Tibial artery (tissue), 4 donors: ENCODE results near the gene PIWIL1.

ENCODE experiments used
- DNase-seq, 2 donors: peaks; one replicate each; pipeline ENCODE4 v3.0.0-alpha.2; 2019
- H3K27ac ChIP-seq, 2 donors: fragments of 200-600 bp; sonication (generic) in 1 of 2; 1 replicate in 1 of 2; 2 replicates in 1 of 2; pipeline ENCODE4 v1.5.1; 2018 to 2019; ENCODE audit warnings: mild to moderate bottlenecking in 1 of 2
- H3K27me3 ChIP-seq, 2 donors: fragments of 200-600 bp; sonication (generic) in 1 of 2; one replicate each; pipeline versions ENCODE4 v1.5.1 to v1.6.0; 2016 to 2019
- H3K36me3 ChIP-seq, 3 donors: fragments of 200-600 bp; sonication (generic) in 2 of 3; one replicate each; pipeline ENCODE4 v1.5.1; 2016 to 2019; ENCODE audit warnings: mild to moderate bottlenecking in 2 of 3
- H3K4me1 ChIP-seq, 4 donors: fragments of 200-600 bp; sonication (generic) in 2 of 4; 1 replicate in 3 of 4; 2 replicates in 1 of 4; pipeline ENCODE4 v1.5.1; 2016 to 2019
- H3K4me3 ChIP-seq, 2 donors: fragments of 200-600 bp; sonication (generic) in 1 of 2; 1 replicate in 1 of 2; 2 replicates in 1 of 2; pipeline ENCODE4 v1.5.1; 2018 to 2019; ENCODE audit warnings: mild to moderate bottlenecking in 2 of 2
- H3K9me3 ChIP-seq, 3 donors: fragments of 200-600 bp; sonication (generic) in 1 of 3; one replicate each; pipeline ENCODE4 v1.5.1; 2016 to 2019
- CTCF ChIP-seq, 2 experiments: fragments of 200-600 bp in 1 of 2; fragments of 450-650 bp in 1 of 2; IDR thresholded peaks; one replicate each; pipeline ENCODE4 v1.5.1; 2017 to 2019; ENCODE audit warnings: antibody characterized with exemption in 2 of 2, mild to moderate bottlenecking in 1 of 2, moderate library complexity in 1 of 2
- intact Hi-C: fragments of 100-400 bp; cut with DNase I; formaldehyde crosslinking; loops from one replicate; pipeline ENCODE4 v1.15.0; 2023; ENCODE audit warnings: low total_unique reads

Gene PIWIL1

GRCh38 chr12:130353081-130353480 is 15.4 kb downstream of the PIWIL1 start:
- no peak for TF ChIP-seq CTCF (IDR thresholded peaks at IDR 0.05)
- no peaks in the 10 kb centered on the region for H3K9me3 ChIP-seq
- H3K4me1 ChIP-seq, result no peaks in the 10 kb centered on the region
- no peak overlapping the region for H3K4me3 ChIP-seq
- H3K27ac ChIP-seq, result no peak overlapping the region
- DNase-seq, result no peak
- intact Hi-C loops, result no loop called here
- no peaks in the 10 kb centered on the region for H3K36me3 ChIP-seq
- peaks cover 0 to 3% of the 10 kb centered on the region in 2 donors for H3K27me3 ChIP-seq

GRCh38 chr12:130354407-130354806 is 16.7 kb downstream of the PIWIL1 start:
- Histone ChIP-seq H3K27ac (no peak overlapping the region), H3K36me3 (no peaks in the 10 kb centered on the region), H3K4me3 (no peak overlapping the region), H3K4me1 (no peaks in the 10 kb centered on the region), H3K27me3 (peaks cover 0 to 3% of the 10 kb centered on the region in 2 donors), H3K9me3 (no peaks in the 10 kb centered on the region)
- intact Hi-C loops, result no loop called here
- no peak for DNase-seq
- TF ChIP-seq CTCF (IDR thresholded peaks at IDR 0.05), result no peak

GRCh38 chr12:130356222-130356621 is 18.5 kb downstream of the PIWIL1 start:
- TF ChIP-seq CTCF (IDR thresholded peaks at IDR 0.05), result no peak
- H3K27me3 ChIP-seq, result no peaks in the 10 kb centered on the region
- no peaks in the 10 kb centered on the region for H3K36me3 ChIP-seq
- DNase-seq, result no peak
- H3K27ac ChIP-seq, result no peak overlapping the region
- no peak overlapping the region for H3K4me3 ChIP-seq
- intact Hi-C loops, result no loop called here
- no peaks in the 10 kb centered on the region for H3K9me3 ChIP-seq
- H3K4me1 ChIP-seq, result no peaks in the 10 kb centered on the region

- Histone ChIP-seq H3K9me3 (no peaks in the 10 kb centered on the region), H3K36me3 (no peaks in the 10 kb centered on the region), H3K27me3 (no peaks in the 10 kb centered on the region), H3K27ac (no peak overlapping the region), H3K4me1 (no peaks in the 10 kb centered on the region), H3K4me3 (no peak overlapping the region)
- DNase-seq, result no peak
- intact Hi-C loops, result no loop called here
- TF ChIP-seq CTCF (IDR thresholded peaks at IDR 0.05), result no peak
Observed at GRCh38 chr12:130357241-130357640, 19.6 kb downstream of the PIWIL1 start.

GRCh38 chr12:130357729-130358330 is 20.1 kb downstream of the PIWIL1 start:
- no peaks in the 10 kb centered on the region for H3K27me3 ChIP-seq
- no peak overlapping the region for H3K27ac ChIP-seq
- no peak for DNase-seq
- no peak overlapping the region for H3K4me3 ChIP-seq
- no peaks in the 10 kb centered on the region for H3K4me1 ChIP-seq
- H3K9me3 ChIP-seq, result no peaks in the 10 kb centered on the region
- intact Hi-C loops, result no loop called here
- H3K36me3 ChIP-seq, result no peaks in the 10 kb centered on the region
- TF ChIP-seq CTCF (IDR thresholded peaks at IDR 0.05), result no peak

GRCh38 chr12:130362060-130362459 is 24.4 kb downstream of the PIWIL1 start:
- no peak overlapping the region for H3K27ac ChIP-seq
- H3K9me3 ChIP-seq, result no peaks in the 10 kb centered on the region
- DNase-seq, result no peak
- H3K27me3 ChIP-seq, result no peaks in the 10 kb centered on the region
- no peak overlapping the region for H3K4me3 ChIP-seq
- no peak for TF ChIP-seq CTCF (IDR thresholded peaks at IDR 0.05)
- intact Hi-C loops, result no loop called here
- H3K4me1 ChIP-seq, result no peaks in the 10 kb centered on the region
- no peaks in the 10 kb centered on the region for H3K36me3 ChIP-seq
